HG03354 (cell line): ENCODE measurements around the gene SOX11.
"Not testable (repeated sequence)": the region's sequence is repeated elsewhere in the genome, so short reads cannot be mapped to it uniquely, and the experiment has no call there.

Source experiments
- ATAC-seq: cut with Tn5 transposase; IDR thresholded peaks from one replicate; pipeline ENCODE4 v1.9.1; 2021; ENCODE audit warnings: mild to moderate bottlenecking; ENCODE audit not compliant: unreplicated experiment, poor library complexity, severe bottlenecking

SOX11 gene

GRCh38 chr2:5691985-5692529 is at the start of gene SOX11:
Gene SOX11 (plus strand): TSS chr2:5692384. CDS start chr2:5692722, 338 bp downstream.
- no peak for ATAC-seq

GRCh38 chr2:5652734-5653133 is 39.5 kb upstream of the SOX11 start:
- not testable (repeated sequence) for ATAC-seq

GRCh38 chr2:5653756-5654155 is 38.4 kb upstream of the SOX11 start:
- not testable (repeated sequence) for ATAC-seq

GRCh38 chr2:5657231-5657630 is 35.0 kb upstream of the SOX11 start:
- ATAC-seq = no peak

GRCh38 chr2:5660591-5660990 is 31.6 kb upstream of the SOX11 start:
- no peak for ATAC-seq

- no peak for ATAC-seq
Measured at GRCh38 chr2:5661362-5661761, 30.8 kb upstream of the SOX11 start.

GRCh38 chr2:5664278-5664681 is 27.9 kb upstream of the SOX11 start:
- ATAC-seq = no peak

GRCh38 chr2:5665066-5665465 is 27.1 kb upstream of the SOX11 start:
- ATAC-seq = no peak

GRCh38 chr2:5666798-5667197 is 25.4 kb upstream of the SOX11 start:
- no peak for ATAC-seq

GRCh38 chr2:5667655-5668054 is 24.5 kb upstream of the SOX11 start:
- not testable (repeated sequence) for ATAC-seq

GRCh38 chr2:5668682-5669250 is 23.4 kb upstream of the SOX11 start:
- ATAC-seq = no peak

- ATAC-seq = no peak
Measured at GRCh38 chr2:5672749-5673144, 19.4 kb upstream of the SOX11 start.

- no peak for ATAC-seq
Measured at GRCh38 chr2:5673145-5674025, 18.8 kb upstream of the SOX11 start.

GRCh38 chr2:5674026-5674340 is 18.2 kb upstream of the SOX11 start:
- no peak for ATAC-seq

GRCh38 chr2:5677133-5677532 is 15.1 kb upstream of the SOX11 start:
- no peak for ATAC-seq

GRCh38 chr2:5683471-5683870 is 8.7 kb upstream of the SOX11 start:
- no peak for ATAC-seq

GRCh38 chr2:5685225-5685624 is 7.0 kb upstream of the SOX11 start:
- no peak for ATAC-seq

- ATAC-seq = no peak
Measured at GRCh38 chr2:5686068-5686467, 6.1 kb upstream of the SOX11 start.

- ATAC-seq = no peak
Measured at GRCh38 chr2:5686536-5686935, 5.6 kb upstream of the SOX11 start.

GRCh38 chr2:5689750-5690149 is 2.4 kb upstream of the SOX11 start:
- ATAC-seq = no peak

- no peak for ATAC-seq
Measured at GRCh38 chr2:5690286-5690685, 1.9 kb upstream of the SOX11 start.
